HG03457 (cell line): ENCODE data around the gene CD248.
"Not testable (repeated sequence)": the region's sequence is repeated elsewhere in the genome, so short reads cannot be mapped to it uniquely, and the experiment has no call there.

Source experiments
- ATAC-seq: cut with Tn5 transposase; IDR thresholded peaks from one replicate; pipeline ENCODE4 v1.9.1; 2021; ENCODE audit warnings: moderate number of reproducible peaks; ENCODE audit not compliant: unreplicated experiment

The CD248 gene

DNA sequence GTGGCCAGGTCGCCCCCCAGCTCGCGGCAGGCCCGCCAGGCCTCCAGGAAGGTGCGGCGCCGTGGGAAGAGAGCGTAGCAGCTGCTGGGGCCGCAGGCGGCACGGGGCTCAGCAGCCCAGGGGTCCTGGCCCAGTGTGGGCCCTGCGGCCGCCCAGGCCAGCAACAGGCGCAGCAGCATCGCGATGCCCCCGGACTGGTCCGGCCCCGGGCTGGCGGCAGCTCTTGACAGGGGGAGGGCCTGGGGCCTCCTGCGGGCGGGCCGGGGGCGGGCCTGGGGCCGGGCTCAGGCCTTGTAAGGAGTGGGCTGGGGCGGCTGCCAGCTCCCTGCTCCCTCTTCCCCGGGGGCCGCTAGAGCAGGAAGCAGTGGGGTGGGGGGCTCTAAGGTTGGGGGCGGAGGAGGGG is at the start of gene CD248:
Gene CD248 (minus strand): TSS at position 196 of the 403 bp plus-strand sequence. CDS start 17 bp downstream, at position 179.
- no peak for ATAC-seq

GRCh38 chr11:66365711-66366619 is 49.1 kb upstream of the CD248 start:
- ATAC-seq: no peak

DNA sequence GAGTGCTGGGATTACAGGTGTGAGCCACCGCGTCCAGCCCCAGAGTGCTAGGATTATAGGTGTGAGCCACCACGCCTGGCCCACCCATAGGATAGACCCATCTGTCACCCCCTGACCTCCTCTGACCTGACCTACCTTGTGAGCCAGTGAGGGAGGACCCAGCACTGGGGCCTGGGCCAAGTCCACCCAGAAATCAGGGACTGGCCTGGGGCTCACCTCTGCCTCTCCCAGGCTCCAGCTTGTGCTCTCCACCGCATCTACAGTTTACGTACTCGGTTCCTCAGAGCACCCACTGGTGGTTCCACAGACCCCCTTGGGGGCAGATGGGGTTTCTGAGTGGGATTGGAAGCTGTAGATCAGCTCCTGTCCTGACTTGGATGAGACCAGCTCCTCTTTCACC is 48.3 kb upstream of the CD248 start:
- ATAC-seq: no peak

- no peak for ATAC-seq
These were observed 47.1 kb upstream of the CD248 start for GRCh38 chr11:66363805-66364535.

DNA sequence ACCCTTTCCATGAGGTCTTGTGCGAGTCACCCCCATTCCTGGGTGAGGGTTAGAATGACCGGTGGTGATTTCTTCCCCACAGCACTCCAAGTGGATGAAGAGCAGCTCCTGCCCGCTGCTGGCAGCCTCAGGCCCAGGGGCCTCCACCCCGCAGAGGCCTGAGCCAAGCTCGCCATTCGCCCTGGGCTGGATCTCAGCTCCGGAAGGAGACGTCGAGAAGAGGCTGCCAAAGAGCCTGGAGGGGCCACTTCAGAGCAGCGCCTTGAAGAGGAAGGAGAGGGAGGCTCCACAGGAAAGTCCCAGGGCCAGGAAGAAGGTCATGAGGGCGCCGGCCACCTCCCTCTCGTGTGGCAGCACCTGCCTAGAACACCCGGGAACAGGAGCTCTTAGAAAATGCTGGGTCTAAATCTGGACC is 46.4 kb upstream of the CD248 start:
- no peak for ATAC-seq

DNA sequence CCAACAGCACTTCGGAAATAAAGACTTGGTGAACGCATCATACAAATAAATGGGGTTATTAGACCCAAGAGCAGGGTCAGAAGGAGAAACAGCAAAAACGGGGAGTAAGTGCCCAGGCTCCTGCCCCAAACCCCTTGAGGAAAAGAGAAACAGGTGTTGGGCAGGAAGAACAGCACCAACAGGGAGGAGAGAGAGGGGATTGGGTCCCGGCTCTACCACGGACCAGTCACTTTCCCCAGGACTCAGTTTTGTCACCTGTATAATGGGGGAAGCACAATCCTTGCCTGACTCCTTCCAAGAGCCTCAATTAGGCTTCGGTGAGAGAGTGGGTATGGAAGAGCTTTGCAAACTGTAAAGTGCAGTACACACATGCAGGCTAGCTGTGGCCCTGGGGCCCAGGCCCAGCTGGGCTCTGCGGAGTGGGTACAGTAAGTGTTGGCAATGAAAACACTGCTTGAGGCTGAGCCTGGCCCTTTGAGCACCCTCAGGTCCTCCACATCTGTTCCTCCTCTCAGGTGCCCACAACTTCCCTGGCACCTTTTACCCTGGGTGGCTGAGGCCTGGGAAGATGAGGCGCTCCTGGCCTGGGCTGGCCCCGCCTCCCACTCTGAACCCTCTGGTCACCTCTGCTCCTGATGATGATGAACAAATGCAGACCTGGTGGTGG is 45.8 kb upstream of the CD248 start:
- ATAC-seq: no peak

DNA sequence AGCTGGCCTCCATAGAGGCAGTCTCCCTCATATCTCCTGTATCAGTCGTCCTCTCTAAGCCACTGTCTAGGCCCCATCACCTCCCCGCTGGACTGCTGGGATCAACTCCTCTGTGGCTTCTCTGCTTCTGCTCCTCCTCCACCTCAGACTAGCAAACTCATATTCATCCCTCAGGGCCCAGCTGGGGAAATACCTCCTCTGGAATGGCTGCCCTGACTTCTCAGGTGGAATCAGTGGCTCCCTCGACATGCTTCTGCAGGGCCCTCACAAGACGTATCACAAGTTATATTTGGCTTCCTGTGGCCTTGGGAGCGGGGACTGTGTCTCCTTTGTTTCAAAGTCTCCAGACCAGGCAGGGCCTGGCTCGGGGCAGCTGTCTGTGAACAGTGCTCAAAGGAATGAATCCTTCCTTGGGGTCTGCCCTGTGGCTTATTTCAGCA is 44.7 kb upstream of the CD248 start:
- ATAC-seq: no peak

DNA sequence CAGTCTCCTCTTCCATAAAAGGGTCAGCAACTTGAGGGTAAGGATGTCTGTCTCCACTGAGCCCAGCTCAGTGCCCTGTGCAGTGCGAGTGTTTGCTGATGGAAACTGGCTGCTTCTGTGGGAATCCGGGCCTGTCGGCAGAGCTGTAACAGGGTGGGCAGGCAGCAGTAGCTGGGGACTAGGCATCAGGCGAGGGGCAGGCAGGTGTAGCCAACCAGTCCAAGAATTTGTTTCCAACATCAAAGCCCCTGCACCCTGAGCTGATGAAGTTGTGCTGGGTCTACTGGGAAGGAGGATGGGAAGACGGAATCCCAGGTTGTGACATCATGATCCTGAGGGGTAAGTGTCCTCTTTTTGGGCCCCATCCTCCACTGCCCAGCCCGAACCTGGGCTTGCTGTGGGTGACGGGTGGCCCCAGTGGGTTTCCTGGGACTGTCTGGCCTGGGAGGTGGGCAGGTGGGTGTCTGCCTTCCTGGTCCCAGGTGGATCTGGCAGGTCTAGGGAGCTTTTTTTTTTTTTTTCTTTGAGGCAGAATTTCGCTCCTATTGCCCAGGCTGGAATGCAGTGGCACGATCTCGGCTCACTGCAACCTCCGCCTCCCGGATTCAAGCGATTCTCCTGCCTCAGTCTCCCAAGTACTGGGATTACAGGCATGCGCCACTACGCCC is 43.7 kb upstream of the CD248 start:
- ATAC-seq: no peak

- no peak for ATAC-seq
These were observed 42.8 kb upstream of the CD248 start for GRCh38 chr11:66359662-66360087.

- ATAC-seq: not testable (repeated sequence)
These were observed 33.9 kb upstream of the CD248 start for GRCh38 chr11:66350560-66351235.

GRCh38 chr11:66349084-66349386 is 32.2 kb upstream of the CD248 start:
- ATAC-seq: no peak

DNA sequence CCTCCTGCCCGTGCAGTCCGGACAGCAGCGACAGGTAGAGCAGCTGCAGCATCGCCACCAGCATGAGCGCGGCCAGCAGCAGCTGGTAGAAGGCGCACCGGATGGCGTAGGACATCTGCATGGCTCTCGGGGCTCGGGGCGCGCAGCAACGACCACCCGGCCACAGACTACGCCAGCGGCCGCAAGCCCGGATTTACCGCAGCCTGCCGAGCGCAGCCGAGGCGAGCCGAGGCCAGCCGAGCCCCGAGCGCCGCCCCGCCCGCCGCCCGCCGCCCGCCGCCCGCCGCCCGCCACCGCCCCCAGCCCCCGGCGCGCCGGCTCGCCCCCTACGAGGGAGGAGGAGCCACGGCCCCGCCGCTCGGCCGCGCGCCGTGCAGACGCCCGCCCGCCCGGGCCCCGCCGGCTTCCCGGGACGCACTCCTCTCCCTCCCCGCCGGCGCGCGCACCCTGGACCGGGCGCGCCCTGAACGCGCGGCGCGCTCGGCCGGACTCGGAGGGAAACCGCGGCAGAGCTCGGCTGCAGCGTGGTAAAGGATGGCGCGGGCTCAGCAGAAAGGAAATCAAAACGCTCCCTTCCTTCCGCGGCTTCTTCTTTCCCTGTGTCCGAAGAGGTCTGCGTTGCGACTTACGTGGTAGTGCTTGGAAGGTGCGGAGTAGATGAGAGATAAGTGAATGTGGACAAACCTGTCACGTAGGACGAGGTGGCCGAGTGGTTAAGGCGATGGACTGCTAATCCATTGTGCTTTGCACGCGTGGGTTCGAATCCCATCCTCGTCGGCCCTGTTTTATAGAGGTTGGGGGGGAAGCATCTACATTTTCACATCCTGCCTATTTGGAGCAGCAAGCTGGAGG is 30.8 kb upstream of the CD248 start, which contains the start of gene B4GAT1:
Gene B4GAT1 (minus strand): TSS at position 205 of the 852 bp plus-strand sequence. CDS start 84 bp downstream, at position 121.
- ATAC-seq: no peak

DNA sequence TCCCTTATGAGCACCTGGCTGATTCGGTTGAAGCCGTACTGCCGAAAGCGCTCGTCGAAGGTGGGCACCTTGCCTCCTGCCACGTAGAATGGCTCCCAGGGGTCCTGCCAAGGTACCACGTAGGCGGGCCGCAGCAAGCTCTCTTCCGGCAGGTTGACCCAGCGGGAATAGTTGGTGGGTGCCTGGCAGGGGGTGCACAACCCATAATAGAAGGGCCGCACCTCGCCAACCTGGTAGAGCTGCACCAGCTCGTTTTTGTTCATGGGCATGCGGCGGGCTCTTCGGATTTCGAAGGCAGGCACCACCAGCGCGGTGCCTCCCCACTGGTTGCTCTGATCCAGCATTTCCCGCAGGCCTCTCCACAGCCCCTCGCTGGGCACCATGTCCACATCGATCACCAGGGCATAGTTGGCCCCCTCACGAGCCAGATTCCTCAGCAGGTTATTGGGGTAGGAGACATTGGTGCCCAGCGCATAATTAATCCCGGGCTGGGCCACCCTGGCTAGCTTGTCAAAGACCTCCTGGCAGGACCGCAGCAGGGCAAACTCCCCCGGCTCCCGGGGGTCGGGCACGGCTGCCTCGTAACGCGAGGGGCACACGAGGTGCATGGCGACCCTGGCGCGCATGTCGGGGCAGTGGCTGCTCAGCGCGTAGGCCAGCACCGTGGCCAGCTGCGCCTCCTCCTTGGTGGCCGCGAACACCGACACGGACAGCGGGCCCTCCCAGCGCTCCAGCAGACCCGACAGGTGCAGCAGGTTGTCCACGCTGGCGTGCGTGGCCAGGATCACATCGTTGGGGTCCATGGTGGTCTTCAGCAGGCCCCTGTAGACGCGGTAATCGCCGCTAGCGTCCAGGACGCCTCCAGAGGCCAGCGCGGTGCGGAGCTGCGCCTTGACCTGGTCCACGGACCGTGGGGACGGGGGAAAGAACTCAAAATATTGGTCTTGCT is 29.9 kb upstream of the CD248 start:
- ATAC-seq: no peak

DNA sequence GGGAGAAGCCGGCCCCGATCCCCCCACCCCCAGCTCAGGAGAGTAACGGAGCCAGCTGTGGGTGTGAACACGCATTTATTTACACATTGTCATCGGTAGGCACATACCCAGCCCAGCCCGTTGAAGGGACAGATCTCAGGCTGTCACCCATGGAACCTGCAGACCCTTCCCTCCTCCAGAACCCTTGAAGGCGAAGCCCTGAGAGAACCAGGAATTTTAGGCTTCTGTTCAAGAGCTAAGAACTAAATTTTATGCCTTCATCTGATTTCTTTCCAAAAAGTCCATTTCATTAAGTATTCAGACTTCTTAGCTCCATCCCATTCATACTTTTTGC is 28.4 kb upstream of the CD248 start:
- no peak for ATAC-seq

DNA sequence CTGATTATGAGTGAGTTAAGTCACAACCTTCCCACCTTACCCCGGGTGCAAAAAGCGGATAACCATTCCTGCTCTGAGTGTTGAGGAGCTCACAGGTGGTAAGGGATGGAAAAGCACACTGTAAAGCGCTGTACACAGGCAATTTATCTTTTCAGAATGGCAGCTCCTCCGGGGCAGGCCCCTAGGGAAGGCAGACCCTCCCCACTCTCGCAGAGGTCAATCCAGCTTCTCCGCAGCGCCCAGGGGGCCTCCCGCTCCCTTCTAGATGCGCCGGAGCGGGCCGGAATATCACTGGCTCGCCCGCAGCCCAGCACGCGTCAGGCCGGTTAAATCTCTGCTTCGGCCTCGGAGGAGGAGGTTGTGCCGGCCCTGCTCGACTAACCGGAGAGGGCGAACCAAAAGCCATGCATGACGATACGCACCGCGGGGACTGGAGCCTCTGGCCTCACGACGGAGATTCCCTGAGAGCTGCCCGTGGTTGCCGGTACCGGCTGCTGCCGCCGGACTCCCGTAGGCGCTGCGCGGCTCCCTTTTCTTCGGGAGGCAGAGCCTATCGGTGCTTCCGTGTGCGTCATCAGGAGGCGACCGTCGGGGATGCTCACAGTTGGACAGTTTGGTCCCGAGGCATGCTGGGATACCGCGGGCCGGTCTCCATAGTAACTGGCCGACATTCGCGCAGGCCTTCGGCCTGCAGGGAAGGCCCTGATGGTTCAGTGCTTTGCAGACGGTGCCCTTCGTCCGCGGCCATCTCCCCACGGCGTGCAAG is 27.9 kb upstream of the CD248 start, which contains the start of gene BRMS1:
Gene BRMS1 (minus strand): TSS at position 555 of the 766 bp plus-strand sequence. CDS start 2,870 bp downstream, outside the sequence.
- ATAC-seq: peak; percentile 48

GRCh38 chr11:66343176-66343575 is 26.3 kb upstream of the CD248 start:
- ATAC-seq: no peak

- no peak for ATAC-seq
These were observed 24.8 kb upstream of the CD248 start for GRCh38 chr11:66341502-66342126.
